ELF-1 (cell line): ENCODE results near the gene ADAMTS17.

Experiments used
- DNase-seq: peaks from one replicate; pipeline ENCODE4 v3.0.0-alpha.2; 2016; ENCODE audit warnings: low read depth, low spot score

Gene ADAMTS17

DNA sequence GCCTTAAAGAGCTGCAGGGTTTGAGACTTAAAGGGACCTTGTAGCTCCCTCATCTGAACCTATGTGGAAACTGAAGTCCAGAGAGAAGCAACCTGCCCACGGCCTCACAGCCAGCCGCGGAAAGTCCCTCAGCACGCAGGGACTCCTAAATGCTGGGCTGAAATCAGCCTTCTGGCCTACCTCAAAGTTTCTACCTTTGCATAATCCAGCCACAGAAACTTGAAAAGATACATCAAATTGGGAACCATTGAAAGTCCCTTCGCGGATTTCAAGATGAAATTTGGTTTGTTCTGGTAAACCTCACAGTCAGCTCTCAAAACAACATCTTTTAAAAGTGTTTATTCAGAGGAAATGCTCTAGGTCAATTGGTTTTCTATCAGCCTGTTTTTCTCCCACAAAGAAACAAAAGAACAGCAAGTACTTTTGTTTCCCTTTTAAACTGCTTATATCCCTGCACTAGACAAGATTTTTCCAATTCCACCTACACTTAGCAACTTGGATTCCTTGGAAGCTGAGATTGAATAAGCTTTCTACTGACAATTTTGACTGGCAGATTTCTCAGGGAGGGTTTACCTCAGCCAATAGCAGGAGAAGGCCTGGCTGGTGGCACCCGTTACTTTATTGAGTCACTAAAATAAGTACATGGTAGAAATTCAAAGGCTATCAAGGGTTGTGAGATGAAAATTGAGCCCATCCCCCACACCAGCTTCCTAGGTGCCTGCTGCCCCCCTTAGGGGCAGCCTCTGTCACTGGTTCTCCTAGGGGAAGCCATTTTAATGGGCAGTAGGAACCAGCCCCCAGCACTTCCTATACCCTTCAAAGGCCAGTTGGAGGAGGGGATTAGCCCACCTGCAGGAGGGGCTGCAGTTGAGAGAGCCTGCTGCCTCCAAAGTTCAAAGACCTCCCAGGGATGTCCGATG is 171.2 kb downstream of the ADAMTS17 start:
- DNase-seq: no peak

DNA sequence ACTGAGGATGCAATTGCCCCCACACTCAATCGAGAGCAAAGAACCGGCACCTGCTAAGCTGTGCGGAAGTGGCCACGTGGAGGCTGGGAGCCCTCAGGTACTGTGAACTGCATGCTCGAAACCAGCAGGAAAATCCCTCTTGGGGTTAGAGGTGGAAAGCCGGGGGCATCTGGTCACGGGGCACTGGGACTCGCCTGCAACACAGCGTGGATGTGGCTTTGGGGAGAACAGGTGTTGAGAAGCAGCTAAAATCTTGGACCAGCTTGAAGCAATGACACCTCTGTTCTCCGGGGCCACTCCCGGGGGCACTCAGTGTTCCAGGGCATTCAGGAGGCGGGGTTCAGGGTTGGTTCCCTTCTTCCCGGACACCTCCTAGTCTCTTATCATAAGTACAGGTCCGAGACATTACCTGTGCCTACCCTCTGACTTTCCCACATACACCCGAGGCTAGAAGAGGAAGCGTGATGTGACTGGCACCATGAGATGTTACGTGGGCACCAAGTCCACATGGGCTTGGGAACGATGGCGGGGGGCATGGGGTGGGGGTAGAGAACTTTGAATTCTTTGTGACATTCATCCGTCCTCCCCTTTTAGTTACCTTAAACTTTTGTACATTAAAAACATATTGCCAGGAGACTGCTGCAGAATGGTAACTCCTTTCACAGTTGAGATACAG is 172.0 kb downstream of the ADAMTS17 start:
- no peak for DNase-seq

DNA sequence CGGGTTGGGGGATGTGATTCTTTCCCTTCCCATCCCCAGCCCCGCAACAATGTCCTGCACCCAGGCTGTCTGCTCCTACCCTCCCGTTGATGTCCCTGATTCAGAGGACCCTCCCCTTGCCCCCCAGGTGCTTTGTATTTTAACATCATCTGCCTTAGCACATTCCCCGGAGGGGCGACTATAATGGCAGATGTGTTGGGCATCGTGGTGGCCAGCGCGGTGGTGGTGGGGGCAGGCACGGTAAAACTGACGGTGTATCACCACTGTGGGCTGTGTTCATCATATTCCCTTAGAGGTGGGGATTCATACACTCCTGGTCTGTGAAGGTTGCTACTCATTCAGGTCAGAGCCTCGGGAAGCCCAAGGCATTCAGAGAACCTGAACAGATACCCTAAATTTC is 173.0 kb downstream of the ADAMTS17 start:
- DNase-seq: no peak

DNA sequence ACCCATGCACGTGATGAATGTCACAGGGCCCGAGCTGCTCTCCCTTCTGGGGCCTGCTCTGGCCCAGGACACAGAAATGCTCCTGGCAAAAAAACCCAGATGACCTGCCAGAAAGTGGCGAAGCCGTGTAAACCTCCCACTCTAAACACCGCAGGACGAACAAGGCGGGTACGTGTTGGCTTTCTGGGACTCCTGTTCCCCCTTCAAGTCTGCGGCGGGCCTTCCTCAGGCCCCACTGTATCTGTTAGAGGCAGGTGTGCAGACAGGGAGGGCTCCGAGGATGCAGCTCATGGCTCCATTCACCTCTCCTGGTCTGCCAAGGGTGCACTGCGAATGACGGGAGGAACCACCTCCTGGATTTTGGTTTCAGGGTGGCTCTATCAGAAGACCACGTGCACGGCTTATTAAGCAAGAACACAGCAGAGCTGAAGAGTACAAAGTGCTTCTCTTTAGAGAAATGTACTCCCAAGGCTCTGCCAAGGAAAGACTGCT is 173.8 kb downstream of the ADAMTS17 start:
- no peak for DNase-seq

DNA sequence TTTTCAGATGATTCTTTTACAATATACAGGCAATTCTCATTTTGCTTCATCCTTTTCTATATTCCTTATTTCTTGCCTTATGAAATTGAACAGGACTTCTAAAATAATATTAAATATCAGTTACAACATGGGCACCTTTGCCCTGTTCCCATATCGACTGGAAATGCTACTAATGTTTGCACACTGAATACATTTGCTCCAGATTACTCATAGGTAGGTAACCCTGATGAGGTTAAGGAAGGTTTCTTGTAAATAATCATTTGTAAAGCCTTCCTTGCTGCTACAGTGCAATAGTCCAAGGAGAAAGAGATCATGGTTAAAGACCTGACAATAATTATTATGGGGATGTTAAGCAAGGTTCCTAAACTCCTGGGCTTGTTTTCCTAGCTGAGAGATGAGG is 175.5 kb downstream of the ADAMTS17 start:
- DNase-seq: no peak

DNA sequence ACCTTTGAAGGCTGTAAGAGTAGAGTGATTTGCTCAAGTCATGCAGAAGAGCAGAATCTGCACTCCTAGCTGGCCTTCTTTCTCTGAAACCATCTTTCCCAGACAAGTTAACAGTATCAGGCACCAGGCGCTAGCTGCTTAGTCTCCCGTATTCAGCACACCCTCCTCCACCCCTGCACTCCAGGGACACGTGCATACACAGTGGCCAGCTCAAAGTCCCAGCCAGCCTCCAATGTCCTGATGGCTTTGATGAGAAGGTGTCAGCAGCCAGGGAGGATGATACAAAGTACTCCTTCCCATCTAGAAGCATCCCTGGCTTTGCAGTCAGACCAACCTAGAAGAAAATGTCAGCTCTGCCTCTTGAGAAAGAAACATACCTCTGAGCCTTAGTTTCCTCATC is 177.8 kb downstream of the ADAMTS17 start:
- no peak for DNase-seq

DNA sequence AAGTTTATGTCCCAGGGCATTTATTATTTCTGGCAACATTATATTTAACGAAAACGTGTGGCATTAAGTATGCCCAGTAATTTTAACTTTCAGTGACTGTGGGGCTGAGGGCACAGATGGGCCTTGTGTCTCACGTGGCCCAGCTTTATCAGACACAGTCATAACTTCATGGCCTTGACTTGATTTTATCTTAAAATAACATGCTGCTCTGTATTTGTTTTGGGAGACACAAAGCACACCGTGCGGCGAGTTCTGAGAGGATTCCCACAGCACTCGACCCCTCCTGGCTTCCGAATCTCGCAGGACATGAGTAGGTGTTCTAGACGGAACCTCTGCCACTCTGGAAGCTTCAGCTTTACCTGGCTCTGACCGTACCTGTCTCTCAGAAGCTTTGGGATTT is 180.8 kb downstream of the ADAMTS17 start:
- DNase-seq: no peak

DNA sequence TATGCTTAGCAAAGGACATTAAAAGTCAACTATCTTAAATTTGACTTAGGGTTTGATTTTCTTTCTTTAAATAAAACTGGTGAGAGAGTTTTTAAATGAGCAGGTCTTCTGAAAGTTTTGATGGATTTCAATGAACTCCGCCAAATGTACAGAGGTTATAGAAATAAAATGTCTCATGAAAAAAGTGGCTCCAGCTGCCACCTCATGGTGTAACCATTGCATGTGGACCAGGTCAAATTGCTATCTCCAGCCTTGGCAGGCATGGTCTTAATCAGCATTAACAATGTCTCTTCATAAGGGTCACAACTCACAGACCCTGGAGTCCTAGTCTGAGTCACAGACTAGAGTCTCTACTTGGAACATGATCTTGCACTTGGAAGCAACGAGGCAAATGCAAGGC is 182.3 kb downstream of the ADAMTS17 start:
- no peak for DNase-seq

DNA sequence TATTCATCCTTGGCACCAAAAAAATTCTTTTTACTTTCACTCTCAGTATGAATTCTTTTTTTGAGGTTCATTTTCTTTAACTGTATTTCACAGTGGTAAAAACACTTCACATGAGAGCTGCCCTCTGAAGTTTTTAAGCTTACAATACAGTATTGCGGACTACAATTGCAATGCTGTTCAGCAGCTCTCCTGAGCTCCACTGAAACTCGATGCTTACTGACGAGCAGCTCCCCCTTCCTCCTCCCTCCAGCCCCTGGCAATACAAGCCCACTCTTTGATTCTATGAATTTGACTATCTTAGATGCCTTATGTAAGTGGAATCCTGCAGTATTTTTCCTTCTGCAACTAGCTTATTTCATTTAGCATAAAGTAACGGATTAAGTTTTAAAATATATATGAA is 183.4 kb downstream of the ADAMTS17 start:
- DNase-seq: no peak

DNA sequence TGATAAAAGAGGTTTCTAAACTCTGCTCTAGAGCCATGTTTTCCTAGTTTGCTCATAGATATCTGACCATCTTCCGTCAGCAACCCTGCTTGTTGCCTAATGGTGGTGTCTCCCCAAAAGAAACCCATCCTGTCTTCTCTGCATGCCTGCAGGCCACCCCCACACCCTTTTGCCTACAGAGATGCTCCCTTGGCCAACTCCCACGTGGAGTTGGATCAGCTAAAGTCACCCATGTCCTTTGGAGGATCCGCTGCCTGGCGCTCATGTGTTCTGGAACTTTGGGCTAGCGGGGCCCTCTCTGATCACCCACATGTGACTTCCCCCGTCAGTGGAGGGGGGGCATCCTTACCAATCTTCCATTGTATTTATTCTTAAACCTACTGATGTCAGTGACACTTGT is 185.6 kb downstream of the ADAMTS17 start:
- no peak for DNase-seq

DNA sequence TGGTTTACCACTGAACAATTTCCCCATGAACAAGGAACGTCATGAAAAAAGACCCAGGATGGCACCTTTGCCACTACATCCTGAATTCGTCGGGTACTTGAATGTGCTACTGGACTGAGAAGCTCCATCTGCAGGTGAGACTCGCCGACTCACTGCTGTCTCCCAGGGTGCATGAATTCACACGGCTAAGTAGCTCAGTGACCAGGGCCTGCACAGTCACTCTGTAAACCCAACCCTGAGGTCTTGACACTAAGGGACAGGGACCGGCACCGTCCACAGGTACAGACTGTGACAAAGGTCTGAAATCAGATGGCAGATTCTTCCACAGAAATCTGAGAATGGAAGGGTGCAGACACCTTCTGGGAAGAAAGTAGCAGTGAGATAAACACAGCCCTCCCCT is 187.4 kb downstream of the ADAMTS17 start:
- DNase-seq: no peak

DNA sequence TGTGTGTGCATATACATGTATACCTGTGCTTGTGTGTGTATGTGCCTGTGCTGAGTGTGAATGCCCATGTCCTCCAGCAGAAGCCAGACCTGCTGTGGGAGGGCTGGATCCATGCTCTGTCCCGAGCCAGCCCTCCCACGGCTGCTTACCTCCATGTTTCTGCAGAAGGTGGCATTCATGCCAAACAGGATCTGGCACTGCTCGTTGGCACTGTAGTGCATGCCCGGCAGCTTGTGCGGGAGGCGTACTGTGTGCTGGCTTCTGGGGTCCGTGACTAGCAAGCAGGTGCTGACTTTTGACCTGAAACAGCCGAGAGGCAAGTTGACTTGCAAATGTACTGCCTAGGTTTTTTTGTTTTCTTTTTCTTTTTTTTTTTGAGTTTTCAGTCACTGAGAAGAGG is 189.3 kb downstream of the ADAMTS17 start:
- no peak for DNase-seq

DNA sequence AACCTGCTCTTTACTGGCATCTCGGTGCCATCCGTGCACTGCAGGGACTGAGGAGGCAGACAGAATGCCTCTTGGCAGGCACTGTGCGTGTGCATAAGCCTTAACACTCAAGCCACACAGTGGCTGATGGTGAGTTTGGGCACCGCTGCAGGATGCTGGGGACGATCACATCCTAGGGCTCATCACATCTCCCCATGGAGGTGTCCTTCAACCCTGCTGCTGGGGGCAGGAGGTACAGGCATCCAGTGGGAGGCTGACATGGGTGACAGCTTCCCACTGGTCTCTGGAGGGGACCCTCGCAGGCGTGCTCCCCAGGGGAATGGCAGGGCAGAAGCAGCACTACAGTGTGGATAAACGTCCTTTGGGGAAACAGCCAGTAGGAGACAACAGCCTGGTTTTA is 190.9 kb downstream of the ADAMTS17 start:
- DNase-seq: no peak

DNA sequence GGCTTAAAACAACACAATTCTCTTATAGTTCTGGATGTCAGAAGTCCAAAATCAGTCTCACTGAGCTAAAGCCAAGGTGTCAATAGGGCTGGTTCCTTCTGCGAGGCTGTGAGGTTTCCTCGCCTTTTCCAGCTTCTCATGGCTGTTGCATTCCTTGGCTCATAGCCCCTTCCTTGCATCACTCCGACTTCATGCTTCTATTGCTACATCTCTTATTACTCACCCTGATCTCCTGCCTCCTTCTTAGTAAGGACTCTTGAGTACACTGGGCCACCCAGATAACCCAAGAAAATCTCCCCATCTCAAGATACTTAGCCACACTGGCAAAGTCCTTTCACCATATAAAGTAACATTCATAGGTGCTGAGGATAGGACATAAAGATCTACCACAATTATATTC is 193.9 kb downstream of the ADAMTS17 start:
- no peak for DNase-seq

DNA sequence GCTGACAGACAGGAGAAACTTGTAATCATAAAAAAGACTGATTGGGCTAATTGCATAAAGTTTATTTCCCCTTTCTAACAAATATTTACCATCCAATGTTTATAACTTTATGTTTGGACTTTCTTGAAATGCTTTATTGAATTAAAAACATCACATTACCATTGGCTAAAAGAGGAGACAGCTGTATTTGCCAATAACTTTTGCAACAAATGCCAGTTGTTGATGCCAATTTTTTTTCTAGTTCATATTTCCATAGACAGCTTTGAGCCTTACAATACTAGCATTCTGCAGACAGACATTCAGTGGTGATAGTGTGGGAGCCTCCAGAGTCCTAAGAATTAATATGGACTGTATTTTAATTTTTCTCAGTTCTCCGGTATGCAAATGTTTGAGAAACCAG is 198.4 kb downstream of the ADAMTS17 start:
- no peak for DNase-seq

DNA sequence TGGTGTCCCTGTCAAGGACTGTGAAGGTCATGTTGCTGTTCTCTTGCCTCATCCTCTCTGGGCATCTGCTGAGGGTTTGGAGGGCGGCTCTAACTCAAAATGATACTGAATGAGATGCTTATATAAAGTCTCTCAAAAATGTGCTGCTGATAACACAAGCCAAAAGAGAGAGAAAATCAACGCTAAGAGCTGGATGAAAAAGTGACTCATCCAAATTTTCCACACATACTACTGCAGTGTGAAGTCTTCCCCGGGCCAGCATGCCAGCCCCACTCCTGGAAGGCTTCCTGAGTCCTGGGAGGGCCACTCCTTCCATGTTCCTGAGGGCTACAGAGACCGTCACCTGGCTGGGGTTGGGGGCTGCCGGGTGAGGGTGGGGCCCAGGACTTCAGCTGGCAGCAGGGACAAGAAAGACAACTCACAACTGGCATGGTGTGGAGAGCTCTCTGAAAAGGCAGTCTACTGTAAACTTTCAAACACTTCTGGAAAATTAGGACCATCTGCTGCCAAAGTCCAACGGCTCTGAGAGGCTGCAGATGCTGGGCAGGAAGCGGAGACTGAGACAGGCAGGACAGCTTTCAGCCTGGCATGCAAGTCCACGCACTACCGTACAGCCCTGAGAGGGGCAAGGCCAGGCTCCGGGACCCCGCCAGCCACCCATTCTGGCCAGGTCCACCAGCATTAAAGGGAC is 200.3 kb downstream of the ADAMTS17 start:
- DNase-seq: no peak

DNA sequence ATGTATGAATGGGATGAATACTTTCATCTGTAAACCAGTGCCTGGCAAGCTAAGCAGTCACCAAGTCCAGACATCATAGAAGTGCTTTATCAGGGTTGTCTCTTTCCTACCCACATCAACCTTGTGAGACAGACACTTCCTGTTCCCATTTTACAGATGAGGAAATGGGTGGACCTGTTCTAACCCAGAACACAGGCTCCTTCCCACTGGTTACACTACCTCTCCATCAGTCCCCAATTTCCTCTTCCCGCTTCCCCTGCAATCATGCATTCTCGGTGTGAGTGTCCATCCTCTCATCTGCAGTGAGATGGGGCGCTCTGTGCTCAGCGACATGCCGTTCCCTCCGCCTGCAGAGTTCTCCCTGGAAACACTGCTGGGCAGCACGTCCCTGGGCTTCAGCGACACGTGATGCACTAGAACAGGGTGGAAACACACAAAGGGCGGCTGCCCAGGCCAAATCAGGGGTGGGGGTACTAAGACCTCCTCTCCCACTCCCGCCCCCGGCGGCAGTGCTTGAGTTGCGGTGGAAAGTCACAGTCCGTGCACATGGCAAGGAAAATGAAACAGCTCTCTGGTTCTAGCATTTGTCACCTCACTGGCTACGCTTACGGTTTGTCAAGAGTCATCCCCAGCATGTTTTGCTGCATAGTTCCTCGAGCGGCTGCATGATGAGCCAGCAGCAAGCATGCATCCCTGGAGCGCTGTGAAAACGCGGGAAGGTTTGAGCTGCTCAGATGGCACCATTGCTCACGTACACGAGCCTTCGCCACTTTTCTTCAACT is 201.1 kb downstream of the ADAMTS17 start:
- DNase-seq: no peak

DNA sequence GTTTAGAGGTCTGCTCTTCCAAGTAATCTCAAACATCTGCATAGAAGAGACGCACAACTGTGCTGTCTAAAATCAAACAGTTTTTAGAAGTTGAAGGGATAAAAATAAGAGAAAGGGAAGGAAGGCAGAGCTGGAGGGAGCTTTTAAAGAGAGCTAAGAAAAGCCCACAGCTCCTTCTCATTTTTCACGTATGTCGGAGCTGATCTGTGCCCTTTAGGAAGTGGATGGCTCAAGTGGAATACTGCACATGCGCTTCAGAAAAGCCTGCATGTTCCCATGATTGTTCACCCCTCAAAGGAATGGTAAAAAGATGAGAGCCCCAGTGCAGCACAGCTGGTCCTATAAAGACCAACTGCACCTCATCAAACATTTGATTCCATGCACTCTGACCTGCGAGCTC is 207.2 kb downstream of the ADAMTS17 start:
- no peak for DNase-seq

DNA sequence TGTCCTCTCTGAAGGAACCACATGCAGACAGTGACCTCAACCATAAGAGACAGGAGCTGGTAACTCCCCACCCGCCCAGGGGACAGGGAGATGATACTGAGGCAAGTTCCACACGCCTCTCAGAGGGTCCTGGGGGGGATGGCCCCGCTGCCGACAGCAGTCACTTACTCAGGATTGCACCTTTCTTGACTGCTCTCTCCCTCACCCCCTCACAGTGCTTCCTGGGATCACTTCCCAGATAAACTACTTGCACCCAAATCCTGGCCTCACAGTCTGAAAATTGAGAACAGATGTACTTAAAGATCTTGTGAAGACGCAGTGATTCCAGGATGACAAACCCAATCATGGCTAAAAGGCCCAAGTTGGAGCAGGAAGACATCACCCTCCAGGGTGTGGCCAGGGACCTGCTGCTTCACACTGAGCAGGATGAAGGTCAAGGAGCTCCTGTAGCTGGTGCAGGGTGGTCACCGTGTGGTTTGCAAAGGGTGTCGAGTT is 207.6 kb downstream of the ADAMTS17 start:
- no peak for DNase-seq

DNA sequence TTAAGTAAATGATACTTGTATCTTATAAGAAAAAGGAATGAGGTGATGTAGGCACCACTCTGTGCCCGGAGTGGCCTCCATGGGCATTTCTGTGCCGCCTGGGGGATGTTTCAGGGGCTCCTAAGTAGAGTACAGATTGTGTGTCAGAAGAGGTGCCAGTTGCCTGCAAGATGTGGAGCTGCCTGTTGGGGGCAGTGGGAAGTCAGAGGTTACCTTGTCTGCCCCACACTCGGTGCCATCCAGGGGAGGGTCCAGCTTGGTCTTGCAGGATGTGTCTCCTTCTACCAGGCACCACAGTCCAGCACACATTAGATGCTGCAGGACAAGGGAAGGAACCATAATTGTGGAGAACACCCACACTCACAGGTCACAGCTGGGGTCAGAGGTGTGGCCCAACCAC is 208.8 kb downstream of the ADAMTS17 start:
- peak; percentile 21 for DNase-seq

DNA sequence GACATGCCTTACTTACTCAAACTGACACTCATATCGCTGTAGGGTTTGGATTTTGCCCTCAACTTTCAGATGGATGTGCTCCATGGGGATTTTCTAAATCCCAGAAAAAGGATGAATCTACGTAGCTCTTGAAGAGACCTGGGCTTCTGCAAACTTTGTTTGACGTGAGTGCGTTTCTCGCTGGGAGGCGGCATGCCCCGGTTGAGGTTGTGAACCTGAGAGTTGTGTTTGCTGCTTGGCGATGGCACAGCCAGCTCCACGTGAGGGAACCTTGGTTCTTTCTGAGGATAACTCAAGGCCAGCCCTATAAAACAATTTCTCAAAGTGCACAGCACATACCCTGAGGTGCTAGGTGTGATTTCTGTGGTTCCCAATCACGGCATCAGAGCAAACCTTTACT is 209.5 kb downstream of the ADAMTS17 start:
- DNase-seq: no peak
